PC-9 (cell line): Measurements from ENCODE around the gene CFAP97.

Experiments
- EZH2 ChIP-seq: fragments of 200-600 bp; sonication (generic); IDR thresholded peaks from 2 replicates; pipeline ENCODE4 v1.8.0; 2017; ENCODE audit warnings: antibody characterized with exemption, low read depth
- TF ChIP-seq, protein P1 (sequence below): fragments of 200-600 bp; sonication (generic); conservative IDR thresholded peaks from 2 replicates; pipeline ENCODE4 v1.6.1; 2017; ENCODE audit warnings: mixed run types, antibody characterized with exemption, mild to moderate bottlenecking, moderate library complexity

DNA sequence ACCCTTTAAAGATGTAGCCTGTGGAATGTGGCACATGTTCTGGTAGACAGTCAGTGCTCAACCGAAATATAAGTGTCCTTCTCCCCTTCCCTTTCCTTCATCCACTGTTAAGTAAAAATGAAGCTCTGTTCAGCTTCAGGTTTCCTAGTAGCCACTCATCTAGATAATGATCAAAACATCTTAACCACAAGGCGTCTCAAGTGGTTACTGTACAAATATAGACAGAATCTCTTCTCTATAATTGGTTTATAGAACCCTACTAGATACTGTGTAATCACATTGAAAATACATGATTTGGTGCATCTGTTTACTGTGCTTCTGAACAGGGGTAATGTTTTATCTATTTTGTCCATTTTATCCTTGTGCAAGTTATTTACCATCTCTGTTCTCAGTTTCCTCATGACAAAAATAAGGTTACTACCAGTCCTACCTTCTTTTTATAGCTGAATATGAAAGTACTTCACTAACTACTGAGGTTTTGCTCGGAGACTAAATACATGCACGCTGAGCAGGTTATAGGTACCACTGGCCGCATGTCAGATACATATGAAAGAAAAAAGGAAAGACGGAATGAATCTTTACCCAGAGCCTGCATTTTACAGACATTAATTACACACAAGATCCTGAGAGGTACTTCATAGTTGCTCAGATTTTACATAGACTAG is 81.0 kb downstream of the CFAP97 start:
- no peak for TF ChIP-seq EZH2
- TF ChIP-seq, protein P1, sequence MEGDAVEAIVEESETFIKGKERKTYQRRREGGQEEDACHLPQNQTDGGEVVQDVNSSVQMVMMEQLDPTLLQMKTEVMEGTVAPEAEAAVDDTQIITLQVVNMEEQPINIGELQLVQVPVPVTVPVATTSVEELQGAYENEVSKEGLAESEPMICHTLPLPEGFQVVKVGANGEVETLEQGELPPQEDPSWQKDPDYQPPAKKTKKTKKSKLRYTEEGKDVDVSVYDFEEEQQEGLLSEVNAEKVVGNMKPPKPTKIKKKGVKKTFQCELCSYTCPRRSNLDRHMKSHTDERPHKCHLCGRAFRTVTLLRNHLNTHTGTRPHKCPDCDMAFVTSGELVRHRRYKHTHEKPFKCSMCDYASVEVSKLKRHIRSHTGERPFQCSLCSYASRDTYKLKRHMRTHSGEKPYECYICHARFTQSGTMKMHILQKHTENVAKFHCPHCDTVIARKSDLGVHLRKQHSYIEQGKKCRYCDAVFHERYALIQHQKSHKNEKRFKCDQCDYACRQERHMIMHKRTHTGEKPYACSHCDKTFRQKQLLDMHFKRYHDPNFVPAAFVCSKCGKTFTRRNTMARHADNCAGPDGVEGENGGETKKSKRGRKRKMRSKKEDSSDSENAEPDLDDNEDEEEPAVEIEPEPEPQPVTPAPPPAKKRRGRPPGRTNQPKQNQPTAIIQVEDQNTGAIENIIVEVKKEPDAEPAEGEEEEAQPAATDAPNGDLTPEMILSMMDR: no peak
